Pancreas (tissue), 10 donors: ENCODE results near the gene CTNNA2. TPM values are rescaled to one million over a fixed set of nuclear protein-coding genes. Genes with fewer than 3 reads are reported as not detected.

Source experiments
- ATAC-seq, 4 donors: fragments of 200-7000 bp; cut with Tn5 transposase; one replicate each; pipeline versions ENCODE4 v1.8.0 to v1.9.1; 2020; ENCODE audit warnings: mild to moderate bottlenecking in 4 of 4, moderate library complexity in 4 of 4
- DNase-seq, 6 donors: peaks; one replicate each; pipeline ENCODE4 v3.0.0-alpha.2; 2020
- FAIRE-seq: peaks from 2 replicates; lab custom pipeline; 2012; peaks lifted over from hg19 to GRCh38; lab: Jason Lieb, UNC
- H3K27ac ChIP-seq, 4 donors: fragments of 200-600 bp; sonication (generic); 1 replicate in 3 of 4; 2 replicates in 1 of 4; pipeline versions ENCODE4 v1.5.0 to v1.8.0; 2020
- H3K27me3 ChIP-seq, 4 donors: fragments of 200-600 bp; one replicate each; pipeline ENCODE4 v1.8.0; 2021
- H3K36me3 ChIP-seq, 3 donors: fragments of 200-600 bp; sonication (generic) in 1 of 3; one replicate each; pipeline versions ENCODE4 v1.5.0 to v1.8.0; 2020 to 2021
- H3K4me1 ChIP-seq, 3 donors: fragments of 200-600 bp; one replicate each; pipeline ENCODE4 v1.8.0; 2021
- H3K4me3 ChIP-seq, 4 donors: fragments of 200-600 bp; sonication (generic) in 2 of 4; one replicate each; pipeline versions ENCODE4 v1.5.0 to v1.8.0; 2020 to 2021
- H3K9me3 ChIP-seq, 4 donors: fragments of 200-600 bp; one replicate each; pipeline ENCODE4 v1.8.0; 2021
- WGBS, 2 donors: extraction: QIAGEN DNeasy Blood & Tissue Kit; methylation state at CpG; one replicate each; pipeline ENCODE4 v1.1.7; 2013; 5-methylcytosine and 5-hydroxymethylcytosine counted together
- intact Hi-C, 3 donors: fragments of 100-400 bp; cut with DNase I; formaldehyde crosslinking; loops; one replicate each; pipeline versions ENCODE4 v1.11.1 to v1.14.2; 2022
- polyA plus RNA-seq, 2 donors: library from polyadenylated mRNA; stranded (reverse); fragments of 200-250 nt; gene quantifications; one replicate each; pipeline ENCODE4 v1.2.3, GENCODE V29; 2013
- total RNA-seq, 6 donors: library from RNA; stranded (reverse); fragmentation: NEBNext Ultra II Directional in 4 of 6; extraction: Animal tissue kit (Norgen Biotek cat#: 25700) in 4 of 6; gene quantifications; one replicate each; pipeline versions ENCODE4 v1.2.1 to v1.2.4, GENCODE V29; 2021 to 2023
- TF ChIP-seq, protein P1 (sequence below), 4 donors: fragments of 200-600 bp; sonication (generic) in 3 of 4; IDR thresholded peaks; one replicate each; pipeline versions ENCODE4 v1.5.0 to v1.8.0; 2021; ENCODE audit warnings: antibody characterized with exemption in 4 of 4
- donor health status: healthy with polysubstance abuse.
- donor health status: DM: no; HTN: no; CAD: no; lungs with moderate emphysema.
- donor health status: DM: no; HTN: no; CAD: no.
- donor health status: control.
- donor health status: control.
- donor health status: Bipolar disorder and iron deficiency.
- donor health status: DM: yes; HTN: yes; CAD: no.
- donor health status: DM: no; HTN: no; CAD: no.
- donor health status: DM: no; HTN: no; CAD: no.
- donor health status: DM: yes; HTN: yes; CAD: no.

The CTNNA2 gene
- total and polyA plus RNA-seq, 8 donors = 0.25 to 12.1 (median 2.1) TPM

DNA sequence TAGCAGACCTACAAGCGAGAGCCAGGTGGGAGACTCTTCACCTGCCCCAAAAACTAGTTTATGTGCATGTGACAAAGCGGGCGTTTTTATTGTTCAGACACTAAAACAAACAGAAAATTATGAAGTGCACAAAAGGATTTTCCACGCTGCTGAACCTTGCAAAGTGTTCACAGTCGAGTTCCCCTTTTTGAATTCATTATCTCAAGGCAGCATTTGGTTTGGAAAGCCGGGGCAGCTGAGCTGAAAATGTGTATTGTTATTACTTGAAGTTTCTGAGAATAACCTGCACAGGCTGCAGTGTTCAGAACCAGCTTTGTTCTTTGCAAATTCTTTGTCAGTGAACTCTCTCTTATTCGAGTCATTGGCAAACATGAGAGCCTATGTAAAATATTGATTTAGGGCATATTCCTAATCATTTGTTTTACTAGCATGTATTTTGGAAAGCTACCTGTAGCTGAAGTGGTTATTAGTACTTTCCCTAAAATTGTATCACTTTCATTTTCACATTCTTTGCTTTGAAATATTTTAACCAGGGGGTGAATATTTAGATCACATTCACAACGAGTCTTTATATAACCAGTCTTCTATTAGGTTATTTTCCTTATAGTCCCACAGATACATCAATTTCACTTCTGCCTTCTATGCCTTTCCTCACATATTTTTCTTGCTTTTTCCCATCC is 732.2 kb downstream of the CTNNA2 start:
- ATAC-seq (no peak), DNase-seq (no peak), FAIRE-seq (no peak)
- 42 to 48% methylated on average over 8 of the region's 8 CpGs for WGBS, 2 donors
- Histone ChIP-seq H3K4me3 (no peak overlapping the region), H3K9me3 (no peaks in the 10 kb centered on the region), H3K36me3 (no peaks in the 10 kb centered on the region), H3K4me1 (no peaks in the 10 kb centered on the region), H3K27me3 (no peaks in the 10 kb centered on the region), H3K27ac (no peak overlapping the region)
- TF ChIP-seq, protein P1, sequence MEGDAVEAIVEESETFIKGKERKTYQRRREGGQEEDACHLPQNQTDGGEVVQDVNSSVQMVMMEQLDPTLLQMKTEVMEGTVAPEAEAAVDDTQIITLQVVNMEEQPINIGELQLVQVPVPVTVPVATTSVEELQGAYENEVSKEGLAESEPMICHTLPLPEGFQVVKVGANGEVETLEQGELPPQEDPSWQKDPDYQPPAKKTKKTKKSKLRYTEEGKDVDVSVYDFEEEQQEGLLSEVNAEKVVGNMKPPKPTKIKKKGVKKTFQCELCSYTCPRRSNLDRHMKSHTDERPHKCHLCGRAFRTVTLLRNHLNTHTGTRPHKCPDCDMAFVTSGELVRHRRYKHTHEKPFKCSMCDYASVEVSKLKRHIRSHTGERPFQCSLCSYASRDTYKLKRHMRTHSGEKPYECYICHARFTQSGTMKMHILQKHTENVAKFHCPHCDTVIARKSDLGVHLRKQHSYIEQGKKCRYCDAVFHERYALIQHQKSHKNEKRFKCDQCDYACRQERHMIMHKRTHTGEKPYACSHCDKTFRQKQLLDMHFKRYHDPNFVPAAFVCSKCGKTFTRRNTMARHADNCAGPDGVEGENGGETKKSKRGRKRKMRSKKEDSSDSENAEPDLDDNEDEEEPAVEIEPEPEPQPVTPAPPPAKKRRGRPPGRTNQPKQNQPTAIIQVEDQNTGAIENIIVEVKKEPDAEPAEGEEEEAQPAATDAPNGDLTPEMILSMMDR (IDR thresholded peaks at IDR 0.05) = no peak
- intact Hi-C loops = no loop called here

DNA sequence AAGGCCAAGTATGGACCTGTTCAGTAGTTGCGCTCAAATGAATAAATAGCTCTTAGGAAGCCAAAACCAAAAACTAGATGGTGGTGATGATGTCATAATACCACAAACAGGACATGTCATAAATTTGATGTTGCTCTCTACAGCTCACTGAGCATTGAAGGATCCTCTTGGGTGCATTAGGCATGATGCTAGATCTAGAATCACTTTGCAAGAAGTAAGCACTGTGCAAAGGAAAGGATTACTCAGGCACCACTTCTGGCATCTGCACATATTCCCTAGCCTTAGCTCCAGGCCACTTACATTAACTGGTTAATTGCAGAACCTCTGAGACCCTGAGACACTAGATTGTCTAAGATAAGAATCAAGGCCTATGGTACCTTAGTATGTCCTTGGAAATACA is 733.7 kb downstream of the CTNNA2 start:
- Histone ChIP-seq H3K9me3 (no peaks in the 10 kb centered on the region), H3K4me3 (no peak overlapping the region), H3K36me3 (no peaks in the 10 kb centered on the region), H3K27me3 (no peaks in the 10 kb centered on the region), H3K4me1 (no peaks in the 10 kb centered on the region), H3K27ac (no peak overlapping the region)
- TF ChIP-seq, protein P1 (IDR thresholded peaks at IDR 0.05) = no peak
- 97 to 98% methylated on average over 1 of the region's 1 CpG for whole genome bisulfite sequencing, 2 donors
- no peak for ATAC-seq
- no peak for DNase-seq
- no peak for FAIRE-seq
- intact Hi-C loops = no loop called here

DNA sequence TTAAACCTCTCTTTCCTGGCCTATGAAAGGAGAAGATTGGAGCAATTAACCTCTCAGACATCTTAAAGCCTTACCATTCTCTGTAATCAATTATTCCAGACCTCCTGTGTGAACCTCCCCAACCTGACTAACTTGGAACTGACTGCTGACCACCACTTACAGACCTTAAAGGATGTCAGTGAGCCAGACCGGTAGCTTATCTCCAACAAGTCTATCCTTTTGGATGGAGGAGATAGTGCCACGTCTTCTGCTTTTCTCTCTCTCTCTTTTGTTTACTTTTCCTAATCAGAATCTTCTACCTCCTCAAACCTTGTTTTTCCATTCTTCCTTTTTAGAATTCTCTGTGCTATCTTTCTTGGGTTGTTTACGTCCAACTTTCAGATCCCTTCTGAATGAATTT is 734.5 kb downstream of the CTNNA2 start:
- no peak for ATAC-seq
- Histone ChIP-seq H3K36me3 (no peaks in the 10 kb centered on the region), H3K9me3 (no peaks in the 10 kb centered on the region), H3K4me3 (no peak overlapping the region), H3K4me1 (no peaks in the 10 kb centered on the region), H3K27ac (no peak overlapping the region), H3K27me3 (no peaks in the 10 kb centered on the region)
- no peak for DNase-seq
- 63 to 68% methylated on average over 3 of the region's 3 CpGs for WGBS, 2 donors
- FAIRE-seq = no peak
- intact Hi-C loops = no loop called here
- TF ChIP-seq, protein P1 (IDR thresholded peaks at IDR 0.05) = no peak

GRCh38 chr2:80248146-80248545 is 735.3 kb downstream of the CTNNA2 start:
- H3K4me3 ChIP-seq = no peak overlapping the region
- H3K27ac ChIP-seq = no peak overlapping the region
- 62 to 70% methylated on average over 3 of the region's 3 CpGs for WGBS, 2 donors
- intact Hi-C loops = no loop called here
- TF ChIP-seq, protein P1 (IDR thresholded peaks at IDR 0.05) = no peak
- H3K27me3 ChIP-seq = no peaks in the 10 kb centered on the region
- no peaks in the 10 kb centered on the region for H3K36me3 ChIP-seq
- FAIRE-seq = no peak
- no peak for DNase-seq
- H3K9me3 ChIP-seq = no peaks in the 10 kb centered on the region
- H3K4me1 ChIP-seq = no peaks in the 10 kb centered on the region
- no peak for ATAC-seq

DNA sequence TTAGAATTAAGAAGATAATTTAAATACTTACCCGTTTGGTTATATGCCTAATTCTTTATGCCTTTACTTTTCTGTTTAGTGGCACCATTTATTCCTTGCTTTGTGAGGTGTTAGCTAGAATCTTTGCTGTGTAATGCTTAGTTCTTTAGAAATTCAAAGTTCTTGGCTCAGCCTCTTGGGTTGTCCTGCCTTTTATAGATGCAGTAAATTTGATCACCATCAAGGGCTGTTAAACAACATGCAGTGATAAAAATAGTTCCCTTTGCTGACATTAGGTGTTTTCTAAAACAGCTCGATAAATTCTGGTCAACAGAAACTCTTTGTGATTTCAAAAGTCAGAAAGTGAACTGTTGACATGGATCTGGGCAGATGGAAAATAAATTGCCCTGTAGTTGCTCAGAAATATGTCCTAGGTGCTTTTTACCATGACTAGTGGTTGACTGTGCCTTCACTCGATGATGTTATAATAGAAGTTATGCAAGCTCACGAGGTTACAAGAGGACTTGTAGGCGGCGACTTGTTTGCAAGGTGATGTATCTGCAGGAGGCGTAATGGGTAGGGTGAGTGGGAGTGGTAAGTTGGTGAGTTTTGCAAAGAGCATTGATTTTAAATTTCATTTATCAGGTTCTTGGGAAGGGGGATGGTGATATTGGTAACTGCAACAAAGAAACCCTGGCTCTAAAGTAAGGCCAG is 739.6 kb downstream of the CTNNA2 start:
- no peak for DNase-seq
- H3K4me1 ChIP-seq = no peaks in the 10 kb centered on the region
- H3K27ac ChIP-seq = no peak overlapping the region
- TF ChIP-seq, protein P1 (IDR thresholded peaks at IDR 0.05) = no peak
- no peak for ATAC-seq
- intact Hi-C loops = no loop called here
- no peak for FAIRE-seq
- H3K36me3 ChIP-seq = no peaks in the 10 kb centered on the region
- H3K9me3 ChIP-seq = no peaks in the 10 kb centered on the region
- no peak overlapping the region for H3K4me3 ChIP-seq
- WGBS, 2 donors = 69 to 76% methylated on average over 7 of the region's 7 CpGs
- H3K27me3 ChIP-seq = no peaks in the 10 kb centered on the region
